ENCODE data around the gene TGFB3.
"Not testable (repeated sequence)": the region's sequence is repeated elsewhere in the genome, so short reads cannot be mapped to it uniquely, and the experiment has no call there.

The TGFB3 gene

GRCh38 chr14:75981426-75982265 lies at the start of gene TGFB3:
TGFB3 (minus strand) TSS chr14:75981995; CDS start chr14:75980893, 1,102 bp downstream.
- DNase-seq, result peak; percentile 82

GRCh38 chr14:76024211-76024907 lies 42.6 kb upstream of the TGFB3 start:
- DNase-seq, result no peak

GRCh38 chr14:76023757-76024156 lies 42.0 kb upstream of the TGFB3 start:
- DNase-seq, result no peak

- no peak for DNase-seq
Observed at GRCh38 chr14:76022991-76023390, 41.2 kb upstream of the TGFB3 start.

GRCh38 chr14:76019676-76020075 lies 37.9 kb upstream of the TGFB3 start:
- DNase-seq, result no peak

GRCh38 chr14:76015668-76016067 lies 33.9 kb upstream of the TGFB3 start:
- DNase-seq, result no peak

GRCh38 chr14:76015191-76015590 lies 33.4 kb upstream of the TGFB3 start:
- DNase-seq, result no peak

- no peak for DNase-seq
Observed at GRCh38 chr14:76012354-76012753, 30.6 kb upstream of the TGFB3 start.

- no peak for DNase-seq
Observed at GRCh38 chr14:76011930-76012329, 30.1 kb upstream of the TGFB3 start.

GRCh38 chr14:76009627-76010026 lies 27.8 kb upstream of the TGFB3 start:
- not testable (repeated sequence) for DNase-seq

GRCh38 chr14:76007852-76008251 lies 26.1 kb upstream of the TGFB3 start:
- no peak for DNase-seq

- no peak for DNase-seq
Observed at GRCh38 chr14:76007379-76007778, 25.6 kb upstream of the TGFB3 start.

GRCh38 chr14:76006253-76006652 lies 24.5 kb upstream of the TGFB3 start:
- DNase-seq, result no peak

- DNase-seq, result no peak
Observed at GRCh38 chr14:76002383-76002782, 20.6 kb upstream of the TGFB3 start.

GRCh38 chr14:75999511-76000190 lies 17.9 kb upstream of the TGFB3 start:
- no peak for DNase-seq

GRCh38 chr14:75996488-75996887 lies 14.7 kb upstream of the TGFB3 start:
- DNase-seq, result no peak

GRCh38 chr14:75995372-75996041 lies 13.7 kb upstream of the TGFB3 start:
- DNase-seq, result no peak

- peak; percentile 23 for DNase-seq
Observed at GRCh38 chr14:75993567-75994041, 11.8 kb upstream of the TGFB3 start.

GRCh38 chr14:75991753-75992152 lies 10.0 kb upstream of the TGFB3 start:
- no peak for DNase-seq

GRCh38 chr14:75990297-75990696 lies 8.5 kb upstream of the TGFB3 start:
- DNase-seq, result no peak

GRCh38 chr14:75989134-75989533 lies 7.3 kb upstream of the TGFB3 start:
- no peak for DNase-seq

GRCh38 chr14:75987201-75987970 lies 5.6 kb upstream of the TGFB3 start:
- DNase-seq, result no peak

Measured in activated CD4-positive, alpha-beta T cell treated with anti-CD3 and anti-CD28 coated beads, Interleukin-10, Interleukin-2, amounts not matched to agents 100 ng/mL and 50 ng/mL, durations not matched to agents 16 hours and 8 hours (primary cell).